ENCODE measurements around the gene ARHGAP23.
A peak's percentile ranks its signal among the peaks of the same experiment; 100 is the strongest.

Gene ARHGAP23

DNA sequence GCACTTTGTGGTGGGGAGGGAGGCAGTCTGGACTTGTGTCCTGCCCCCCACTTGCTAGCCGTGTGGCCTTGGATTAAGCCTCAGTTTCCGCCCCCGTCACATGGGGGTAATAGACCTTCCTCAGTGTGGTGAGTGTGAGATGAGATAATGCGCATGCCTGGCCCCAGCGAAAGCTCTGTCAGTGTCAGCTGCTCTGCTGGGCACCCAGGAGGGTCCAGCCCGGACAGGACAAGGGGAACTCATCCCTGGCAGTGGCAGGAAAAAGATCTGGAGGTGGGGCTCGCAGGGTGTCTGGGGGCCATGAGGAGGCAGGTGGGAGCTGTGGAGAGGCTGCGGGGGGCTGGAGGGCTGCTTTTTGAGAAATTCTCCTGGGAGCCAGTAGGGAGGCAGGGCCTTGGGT is 114.0 kb downstream of the ARHGAP23 start:
- FAIRE-seq (no peak), DNase-seq (ENCODE audit: extremely low spot score, insufficient read length, low read depth) (no peak)

DNA sequence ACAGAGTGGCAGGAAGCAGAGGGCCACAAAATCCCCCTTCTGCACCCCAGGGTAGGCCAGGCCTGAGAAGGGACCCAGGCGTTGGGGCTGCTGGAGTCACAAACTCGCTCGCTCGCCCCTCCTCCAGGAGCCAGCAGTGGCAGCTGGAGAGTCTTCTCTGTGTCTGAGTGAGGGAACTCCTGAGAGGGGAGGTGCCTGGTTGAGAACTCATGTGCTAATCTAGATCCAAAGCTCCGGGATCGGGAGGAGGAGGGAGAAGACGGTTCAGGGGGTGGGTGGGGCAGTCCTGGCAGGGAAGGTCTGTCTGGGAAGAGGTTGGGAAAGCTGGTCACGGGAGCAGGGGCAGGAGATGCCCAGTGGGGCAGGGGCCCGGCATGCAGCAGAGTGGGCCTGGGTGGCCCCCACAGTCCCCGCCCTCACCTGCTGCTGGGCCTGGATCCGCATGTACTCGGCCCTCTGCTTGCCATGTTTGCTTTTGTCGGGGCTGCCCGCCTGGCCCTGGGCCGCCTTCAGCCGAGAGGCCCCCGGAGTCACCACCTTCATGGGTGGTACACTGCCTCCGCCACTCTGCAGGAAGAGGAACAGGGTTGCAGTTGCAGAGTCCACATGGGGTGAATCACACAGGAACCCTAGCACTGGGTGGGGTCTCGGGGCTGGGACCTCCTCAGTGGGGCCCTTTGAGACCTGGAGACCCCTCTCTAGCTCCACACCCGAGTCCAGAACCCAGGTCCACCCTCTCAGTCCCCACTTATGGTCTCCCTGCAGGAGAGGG is 115.3 kb downstream of the ARHGAP23 start:
- DNase-seq (ENCODE audit: extremely low spot score, insufficient read length, low read depth) (no peak), FAIRE-seq (no peak)

DNA sequence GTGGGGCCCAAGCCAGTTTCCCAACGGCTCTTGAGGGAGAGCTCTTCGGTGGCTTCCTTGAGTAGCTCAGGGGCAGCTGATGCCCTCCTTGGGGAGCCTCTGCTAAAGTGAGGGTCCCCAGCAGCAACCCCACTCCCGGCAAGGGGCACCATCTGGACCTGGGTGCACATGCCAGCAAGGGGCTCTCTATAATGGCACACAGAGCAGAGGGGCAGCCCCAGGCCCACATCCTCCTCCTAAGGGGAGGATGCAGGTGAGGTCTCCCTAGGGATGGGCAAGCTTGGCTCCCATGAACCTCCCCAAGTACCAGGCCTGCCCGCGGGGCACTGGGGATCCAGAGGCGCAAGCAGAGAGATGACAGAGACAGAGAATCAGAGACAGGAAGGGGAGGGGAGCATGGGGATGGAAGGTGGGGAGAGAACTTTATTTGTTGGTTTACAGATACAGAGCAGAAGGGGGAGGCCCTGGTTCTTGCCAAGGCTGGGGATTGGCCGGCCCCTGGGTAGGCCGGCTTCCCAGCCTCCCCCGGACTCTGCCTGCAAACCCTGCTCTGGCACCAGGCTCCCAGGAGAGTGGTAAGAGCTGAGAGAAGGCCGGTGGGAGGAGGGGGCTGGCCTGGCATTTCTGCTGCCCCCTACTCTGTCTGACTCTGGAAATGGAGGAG is 116.0 kb downstream of the ARHGAP23 start:
- FAIRE-seq (no peak), DNase-seq (ENCODE audit: extremely low spot score, insufficient read length, low read depth) (no peak)

DNA sequence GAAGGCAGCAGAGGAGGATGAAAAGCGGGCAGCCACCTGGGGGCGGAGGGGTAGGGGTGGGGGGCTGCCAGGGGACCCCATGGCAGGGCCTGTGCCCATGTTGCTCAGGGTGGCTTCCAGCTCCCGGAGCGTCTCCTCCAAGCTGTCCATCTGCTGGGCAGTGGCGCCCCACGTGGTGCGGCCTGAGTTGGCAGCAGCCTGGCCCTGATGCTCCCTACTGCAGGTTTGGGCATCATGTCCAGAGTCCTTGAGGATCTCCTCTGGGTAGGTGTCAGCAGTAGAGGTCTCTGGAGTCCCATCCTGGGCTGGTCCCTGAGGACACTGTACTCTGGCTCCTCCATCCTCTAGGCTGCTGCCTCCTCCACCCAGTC is 116.6 kb downstream of the ARHGAP23 start:
- no peak for DNase-seq (ENCODE audit: extremely low spot score, insufficient read length, low read depth)
- FAIRE-seq: no peak

DNA sequence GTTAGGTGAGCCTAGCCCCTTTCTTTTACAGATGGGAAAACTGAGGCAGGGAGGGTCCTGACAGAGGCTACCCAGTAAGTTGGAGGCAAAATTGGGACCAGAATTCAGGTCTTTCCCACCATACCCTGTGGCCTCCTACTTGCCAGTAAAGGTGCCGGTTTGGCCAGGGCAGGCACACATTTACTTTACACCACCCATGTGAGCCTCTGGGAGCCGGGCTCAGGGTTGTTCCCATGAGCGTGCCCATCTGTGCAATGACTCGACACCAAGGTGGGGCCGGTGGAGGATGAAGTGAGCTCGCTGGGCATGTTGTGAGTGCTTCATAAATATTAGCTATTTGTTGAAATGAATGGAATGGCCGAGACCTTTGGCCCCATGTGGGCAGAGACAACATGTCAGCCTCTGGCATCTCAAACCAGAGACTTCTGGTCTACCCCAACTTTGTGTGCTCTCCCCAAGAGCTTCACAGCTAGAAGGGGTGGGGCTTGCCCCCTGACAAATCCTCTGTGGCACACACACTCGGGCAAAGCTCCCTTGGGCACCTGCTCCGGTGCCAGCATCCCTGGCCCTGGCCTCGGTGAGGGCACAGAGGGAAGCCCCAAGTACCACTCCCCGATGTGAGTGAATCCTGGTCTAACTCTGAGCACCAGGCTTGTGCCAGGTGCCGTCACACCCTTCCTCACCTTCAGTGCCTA is 117.4 kb downstream of the ARHGAP23 start:
- FAIRE-seq (no peak), DNase-seq (ENCODE audit: extremely low spot score, insufficient read length, low read depth) (no peak)

DNA sequence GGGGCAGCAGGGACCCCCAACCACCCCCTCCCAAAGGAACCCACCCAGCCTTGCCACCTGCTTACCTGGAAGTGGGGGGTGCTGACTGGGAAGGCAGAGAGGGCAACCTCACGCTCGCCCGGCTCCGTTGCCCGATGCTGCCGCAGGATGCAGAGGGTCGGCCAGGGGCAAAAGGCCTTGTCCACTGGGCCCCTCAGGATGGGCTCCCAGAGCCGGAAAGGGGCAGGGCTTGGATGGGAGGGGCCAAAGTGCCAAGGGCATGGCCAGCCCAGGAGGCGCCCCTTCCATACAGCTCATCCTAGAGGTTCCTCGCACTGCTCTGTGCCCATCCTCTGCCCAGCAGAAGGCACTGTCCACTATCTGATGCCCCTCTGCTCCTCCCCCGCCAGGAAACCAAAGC is 118.1 kb downstream of the ARHGAP23 start:
- no peak for DNase-seq (ENCODE audit: extremely low spot score, insufficient read length, low read depth)
- FAIRE-seq: no peak

DNA sequence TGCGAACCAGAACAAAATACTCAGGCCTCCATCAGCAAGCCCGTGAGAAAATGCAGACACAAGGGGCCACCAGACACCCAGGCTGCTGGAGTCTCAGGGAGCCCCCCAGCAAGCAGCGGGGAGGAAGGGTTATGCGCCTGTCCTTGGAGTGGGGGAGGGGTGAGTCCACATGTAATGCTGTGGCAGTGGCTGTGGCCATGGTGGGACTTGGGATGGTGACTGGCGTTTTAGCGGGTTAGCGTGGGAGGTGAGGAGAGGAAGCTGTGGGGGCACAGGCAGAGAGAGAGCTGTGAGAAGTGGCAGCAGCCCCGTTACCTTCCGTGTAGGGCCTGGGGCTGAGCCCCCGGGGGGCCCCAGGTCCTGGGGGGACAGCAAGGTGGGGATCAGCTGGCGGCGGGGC is 119.2 kb downstream of the ARHGAP23 start:
- FAIRE-seq (no peak), DNase-seq (ENCODE audit: extremely low spot score, insufficient read length, low read depth) (no peak)

DNA sequence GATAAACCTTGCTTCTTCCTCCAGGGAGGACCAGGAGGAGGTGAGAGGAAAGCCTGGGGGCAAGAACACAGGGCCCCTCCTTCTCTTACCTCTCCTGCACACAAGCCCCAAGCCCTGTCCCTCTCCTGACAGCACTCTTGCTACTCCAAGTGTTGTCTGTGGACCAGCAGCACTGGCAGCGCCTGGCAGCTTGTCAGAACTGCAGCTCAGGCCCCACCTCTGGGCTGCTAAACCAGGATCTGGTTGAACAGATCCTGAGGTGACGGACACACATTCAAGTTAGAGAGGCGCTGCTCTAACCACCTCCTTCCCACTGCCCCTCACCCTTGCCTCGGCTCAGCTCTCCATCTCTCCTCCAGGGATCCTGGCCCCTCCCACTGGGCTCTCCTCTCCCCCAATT is 121.0 kb downstream of the ARHGAP23 start:
- no peak for DNase-seq (ENCODE audit: extremely low spot score, insufficient read length, low read depth)
- FAIRE-seq: no peak

DNA sequence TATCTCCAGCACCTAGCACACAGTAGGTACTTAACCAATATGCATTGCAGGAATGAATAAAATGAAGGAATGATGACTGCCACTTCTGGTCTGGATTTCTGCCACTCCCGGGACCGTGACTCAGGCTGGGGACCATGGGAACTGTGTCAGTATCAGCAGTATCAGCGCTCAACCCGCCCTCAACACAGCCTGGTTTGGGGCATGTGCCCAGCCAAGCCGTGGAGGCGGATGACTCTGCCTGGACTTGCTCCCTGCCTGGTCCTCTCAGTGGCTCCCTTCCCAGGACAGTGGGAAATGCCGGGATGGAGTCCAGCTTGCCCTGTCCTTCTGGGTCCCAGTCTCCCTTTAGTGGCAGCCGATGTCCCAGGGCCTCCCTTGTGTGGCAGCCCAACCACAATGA is 122.4 kb downstream of the ARHGAP23 start:
- DNase-seq (ENCODE audit: extremely low spot score, insufficient read length, low read depth) (no peak), FAIRE-seq (no peak)

DNA sequence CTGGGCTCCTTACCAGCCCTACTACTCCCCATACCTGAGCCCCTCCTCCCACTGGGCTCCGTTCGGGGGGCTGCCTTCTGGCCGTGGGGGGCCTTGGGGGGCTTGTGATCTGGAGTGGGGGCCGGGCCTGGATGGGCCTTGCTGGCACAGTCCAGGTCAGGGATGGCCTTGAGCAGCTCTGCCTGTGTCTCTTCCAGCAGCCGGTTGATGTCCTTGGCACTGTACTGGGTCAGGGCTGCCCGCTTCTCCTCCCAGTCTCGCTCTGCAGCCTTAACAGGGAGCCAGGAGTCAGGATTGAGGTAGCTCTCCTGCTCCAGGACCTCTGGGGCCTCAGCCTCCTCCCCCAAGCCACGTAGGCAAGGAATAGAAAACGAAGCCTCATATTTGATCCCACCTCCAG is 122.9 kb downstream of the ARHGAP23 start:
- DNase-seq (ENCODE audit: extremely low spot score, insufficient read length, low read depth) (no peak), FAIRE-seq (no peak)

DNA sequence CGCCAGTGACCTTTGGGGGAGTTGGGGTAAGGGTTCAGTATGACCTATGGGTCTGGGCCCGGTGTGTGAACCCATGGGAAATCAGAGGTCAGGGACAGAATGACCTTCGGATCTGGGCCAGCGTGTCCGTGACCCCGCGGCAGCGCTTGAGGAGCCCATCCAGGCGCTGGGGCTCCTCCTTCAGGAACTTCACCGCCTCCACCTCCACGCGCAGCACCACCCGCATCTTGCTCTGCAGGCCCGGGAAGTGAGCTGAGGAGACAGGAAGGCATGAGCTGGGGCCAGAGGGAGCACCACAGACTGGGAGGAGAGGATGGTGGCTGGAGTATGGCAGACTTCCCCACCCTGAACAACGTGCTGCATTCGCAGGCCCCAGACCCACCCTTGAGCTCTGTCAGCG is 124.1 kb downstream of the ARHGAP23 start:
- no peak for DNase-seq (ENCODE audit: extremely low spot score, insufficient read length, low read depth)
- no peak for FAIRE-seq

DNA sequence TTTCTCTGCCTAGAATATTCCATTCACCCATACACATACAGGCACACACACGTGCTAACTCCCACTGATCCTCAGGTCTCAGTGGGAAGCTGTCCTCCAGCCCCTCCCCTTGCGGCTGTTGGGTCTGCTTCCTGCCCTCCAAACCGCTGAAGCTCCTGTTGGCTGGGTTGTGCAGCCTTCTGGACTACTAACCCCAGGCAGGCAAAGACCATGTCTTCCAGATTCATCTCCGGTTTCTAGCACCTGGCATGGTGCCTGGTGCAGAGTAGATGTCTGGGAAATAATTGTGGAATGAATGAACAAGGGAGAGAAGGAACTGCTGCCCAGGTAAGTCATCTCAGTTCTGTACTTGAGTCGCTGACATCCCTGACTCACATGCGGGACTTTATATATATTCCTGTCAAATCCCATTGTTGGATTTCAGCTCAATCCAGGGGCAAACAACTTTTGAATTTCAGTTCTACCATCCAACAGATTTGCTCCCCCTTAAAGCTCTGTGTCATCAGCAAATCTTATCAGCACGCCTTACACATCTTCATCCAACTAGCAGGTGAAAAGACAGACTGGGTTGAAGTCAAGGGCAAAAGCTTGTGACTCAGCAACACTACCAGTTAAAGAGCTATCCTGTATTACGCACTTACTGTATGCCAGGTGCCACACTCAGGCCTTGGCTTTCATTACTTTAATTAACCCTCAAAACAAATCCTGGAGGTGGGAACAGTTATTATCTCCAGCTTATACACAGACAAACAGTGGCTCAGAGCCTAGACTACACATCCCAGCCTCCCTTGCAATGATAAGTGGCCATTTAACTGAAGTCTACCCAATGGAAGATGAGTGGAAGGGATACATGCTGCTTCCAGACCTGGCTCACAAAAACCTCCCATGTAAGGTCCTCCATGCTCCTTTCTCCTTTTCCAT is 126.4 kb downstream of the ARHGAP23 start:
- FAIRE-seq (no peak), DNase-seq (ENCODE audit: extremely low spot score, insufficient read length, low read depth) (no peak)

DNA sequence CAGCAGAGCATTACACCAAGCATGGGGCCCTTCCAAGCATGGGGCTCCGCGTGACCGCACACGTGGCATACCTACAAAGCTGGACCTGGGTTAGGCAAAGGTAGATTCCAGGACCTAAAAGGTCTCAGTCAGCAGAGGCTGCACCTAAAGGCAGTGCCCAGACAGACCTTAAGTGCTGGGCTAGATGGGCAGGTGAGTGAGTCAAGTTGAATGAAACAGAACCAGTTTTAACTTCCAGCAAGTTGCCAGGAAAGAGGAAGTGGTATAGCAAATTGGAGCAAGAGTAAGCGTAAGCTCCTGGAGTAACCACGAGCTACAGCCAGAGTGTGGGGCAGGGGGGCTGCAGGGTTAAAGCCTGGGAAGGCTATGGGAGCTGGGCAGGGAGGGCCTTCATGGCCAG is 128.0 kb downstream of the ARHGAP23 start:
- no peak for FAIRE-seq
- DNase-seq (ENCODE audit: extremely low spot score, insufficient read length, low read depth): no peak

DNA sequence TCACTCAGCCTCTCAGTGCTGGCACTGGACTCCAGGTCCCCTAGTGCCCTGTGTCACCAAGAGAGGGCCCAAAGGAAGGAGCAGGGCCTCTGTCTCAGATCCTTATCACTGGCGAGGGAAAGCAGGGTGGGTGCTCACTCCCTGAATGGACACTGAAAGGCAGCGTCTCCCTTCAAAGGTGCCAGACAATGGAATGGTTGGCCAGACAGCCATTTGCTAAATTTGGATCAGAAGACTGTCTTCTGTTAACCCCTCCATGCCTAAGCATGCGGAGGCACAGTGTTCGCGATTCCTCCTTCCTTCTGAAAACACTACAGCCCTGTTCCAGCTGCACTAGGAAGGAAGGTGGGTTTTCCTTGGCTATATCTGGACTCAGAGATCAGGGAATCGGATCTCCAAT is 129.1 kb downstream of the ARHGAP23 start:
- FAIRE-seq (no peak), DNase-seq (ENCODE audit: extremely low spot score, insufficient read length, low read depth) (no peak)

DNA sequence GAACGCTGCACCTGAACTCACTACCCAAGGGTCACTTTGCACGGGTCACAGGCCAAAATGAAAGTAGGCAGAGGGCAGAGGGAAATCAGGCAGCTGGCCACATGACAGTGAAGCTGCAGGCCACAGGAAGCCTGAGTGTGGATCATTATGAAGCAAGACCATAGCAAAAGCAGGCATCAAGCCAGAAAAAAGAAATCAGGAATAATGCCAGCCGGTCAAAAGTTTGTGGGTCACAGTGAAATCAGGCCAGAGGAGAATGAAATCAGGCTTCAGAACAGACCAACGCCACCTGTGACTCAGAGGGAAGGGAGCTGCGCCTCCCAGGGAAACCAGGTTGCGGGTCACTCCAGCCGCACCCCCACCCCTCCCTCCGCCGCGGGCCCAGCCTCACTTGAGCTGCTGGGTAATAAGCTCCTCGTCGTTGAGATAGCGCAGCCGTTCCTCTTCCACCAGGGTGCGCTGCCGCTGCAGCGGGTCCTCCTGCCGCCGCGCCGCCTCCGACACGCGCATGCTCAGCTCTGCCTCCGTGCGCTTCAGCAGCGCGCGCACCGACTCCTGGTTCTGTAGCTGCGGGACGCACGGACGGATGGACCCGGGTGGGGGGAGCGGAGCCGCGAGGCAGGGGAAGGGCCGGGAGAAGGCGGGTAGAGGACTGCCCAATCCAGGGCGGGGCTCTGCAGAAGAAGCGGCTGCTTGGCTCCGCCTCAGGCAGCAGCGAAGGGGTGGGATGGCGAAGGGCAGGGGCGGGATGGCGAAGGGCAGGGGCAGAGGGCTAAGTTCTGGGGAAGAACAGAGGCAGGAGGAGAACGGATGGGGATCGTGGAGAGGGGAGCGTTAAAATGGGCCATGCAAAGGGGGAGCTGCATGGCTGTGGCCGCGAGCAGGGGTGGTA is 129.8 kb downstream of the ARHGAP23 start:
- DNase-seq (ENCODE audit: extremely low spot score, insufficient read length, low read depth) (peak; percentile 91), FAIRE-seq (no peak)

DNA sequence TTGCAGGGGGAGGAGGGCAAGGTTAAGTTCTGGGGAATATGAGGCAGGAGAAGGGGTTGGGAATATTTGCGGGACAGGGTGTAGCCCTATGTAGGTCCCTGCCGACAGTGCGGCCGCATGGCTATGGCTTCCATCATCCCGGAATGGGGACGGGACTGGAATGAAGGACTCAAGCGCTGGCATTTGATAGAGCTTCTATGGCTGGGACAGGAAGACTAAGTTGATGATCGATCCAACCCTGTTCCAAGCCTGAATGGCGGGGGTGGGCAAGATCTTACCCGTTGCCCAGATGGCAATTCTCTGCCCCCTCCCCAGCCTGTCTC is 130.4 kb downstream of the ARHGAP23 start:
- no peak for DNase-seq (ENCODE audit: extremely low spot score, insufficient read length, low read depth)
- no peak for FAIRE-seq

DNA sequence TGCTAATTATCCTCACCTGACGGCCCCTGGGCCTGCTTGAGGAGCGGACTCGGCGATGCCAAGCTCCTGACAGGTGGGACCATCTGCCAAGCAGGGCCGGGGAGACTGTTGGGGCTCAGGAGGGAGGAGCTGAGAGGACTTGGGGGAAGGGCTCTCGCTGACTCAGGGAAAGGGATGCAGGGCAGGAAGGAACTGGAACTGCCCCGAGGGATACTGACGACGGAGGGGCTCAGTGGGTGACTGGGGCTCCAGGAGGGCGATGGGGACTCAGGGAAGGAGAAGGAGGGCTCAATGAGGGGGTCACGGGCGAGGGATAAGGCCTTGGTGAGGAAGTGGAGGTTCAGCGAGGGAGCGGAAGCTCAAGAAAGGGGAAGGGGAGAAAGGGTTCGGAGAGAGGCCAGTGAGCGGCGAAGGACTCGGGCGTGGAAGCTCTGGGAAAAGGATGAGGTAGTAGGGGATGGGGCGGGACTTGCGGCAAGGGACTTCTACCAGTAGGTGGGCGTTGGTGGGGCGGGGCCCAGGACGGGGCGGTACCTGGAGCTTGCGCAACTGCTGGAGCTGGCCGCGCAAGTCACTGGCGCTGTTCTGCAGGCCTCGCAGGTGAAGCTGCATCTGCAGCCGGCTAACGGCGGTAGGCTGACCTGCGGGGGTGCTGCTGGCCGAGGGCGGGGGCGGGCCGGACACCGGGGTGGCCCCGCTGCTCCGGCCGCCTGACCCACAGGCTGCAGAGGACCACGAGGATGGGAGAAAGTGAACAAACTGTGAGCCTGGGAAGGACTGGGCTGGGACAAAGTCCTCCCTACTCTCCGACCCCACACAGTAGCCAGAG is 131.0 kb downstream of the ARHGAP23 start:
- DNase-seq (ENCODE audit: extremely low spot score, insufficient read length, low read depth): peak; percentile 75
- no peak for FAIRE-seq

DNA sequence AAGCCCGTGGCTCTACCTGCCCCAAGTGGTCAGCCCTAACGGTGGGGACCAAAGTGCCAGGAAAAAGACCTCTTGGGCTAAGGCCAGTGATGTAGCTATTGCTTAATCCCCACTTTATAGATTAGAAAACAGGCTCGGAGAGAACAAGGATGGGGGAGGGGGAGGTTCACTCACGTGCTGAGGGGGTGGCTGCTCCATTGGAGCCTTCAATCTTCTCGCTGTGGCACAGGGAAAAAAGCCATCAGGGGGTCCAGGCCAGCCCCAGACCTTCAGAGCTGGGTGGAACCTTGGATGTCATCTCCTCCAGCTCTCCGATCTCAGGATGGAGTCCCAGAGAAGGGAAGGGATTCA is 131.6 kb downstream of the ARHGAP23 start:
- no peak for FAIRE-seq
- DNase-seq (ENCODE audit: extremely low spot score, insufficient read length, low read depth): no peak
